ENCODE data around the gene NCAPH2.

GRCh38 chr22:50461536-50461935 lies 46.5 kb upstream of the NCAPH2 start:
- TF ChIP-seq ZNF384 (IDR thresholded peaks at IDR 0.05) (no peak), SUZ12 (IDR thresholded peaks at IDR 0.05) (no peak), SP1 (IDR thresholded peaks at IDR 0.05) (no peak), BHLHE40 (IDR thresholded peaks at IDR 0.05; ENCODE audit: borderline replicate concordance) (no peak), FOXK2 (IDR thresholded peaks at IDR 0.05) (no peak), TARDBP (IDR thresholded peaks at IDR 0.05) (no peak), ARNT (IDR thresholded peaks at IDR 0.05) (no peak), FOXM1 (IDR thresholded peaks at IDR 0.05; ENCODE audit: borderline replicate concordance) (no peak), ELF4 (IDR thresholded peaks at IDR 0.05) (no peak), FOXA1 (IDR thresholded peaks at IDR 0.05) (no peak)
